Activated CD8-positive, alpha-beta memory T cell treated with anti-CD3 and anti-CD28 coated beads for 1 hour (primary cell): ENCODE data around the gene SSTR4.

Experiments
- DNase-seq, 2 donors: peaks; one replicate each; pipeline ENCODE4 v3.0.0-alpha.2; 2020; ENCODE audit warnings: low read depth in 1 of 2; ENCODE audit errors: extremely low read depth in 1 of 2

Gene SSTR4

GRCh38 chr20:23085436-23086055, 50.4 kb downstream of the SSTR4 start:
- DNase-seq: no peak

- no peak for DNase-seq
Observed at GRCh38 chr20:23086056-23086566, 51.0 kb downstream of the SSTR4 start, which contains the start of gene CD93. TSS of gene CD93 (minus strand) at chr20:23086324. CDS start at chr20:23086192, 132 bp downstream.

DNA sequence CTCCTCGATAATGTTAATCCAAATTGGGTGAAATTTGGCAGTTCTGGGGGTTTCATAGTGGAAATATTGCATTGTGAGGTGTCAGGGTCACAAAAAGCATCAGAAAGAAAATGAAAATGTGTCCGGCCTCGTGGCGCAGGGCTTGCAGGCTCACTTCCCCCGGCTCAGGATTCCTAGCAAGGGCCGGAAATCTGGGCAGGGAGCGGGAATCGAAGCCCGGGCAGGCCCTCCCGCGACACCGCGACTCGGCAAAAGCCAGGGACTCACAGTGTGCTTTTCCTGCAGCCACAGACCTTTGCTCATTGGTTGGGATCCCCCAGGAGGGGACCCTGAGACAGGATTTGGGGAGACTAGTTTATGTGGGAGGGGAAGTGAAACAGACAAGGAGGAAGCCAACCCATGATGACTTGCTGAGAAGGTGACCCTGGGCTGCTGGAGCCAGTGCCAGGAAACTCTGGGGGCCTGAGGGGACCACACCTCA, 51.9 kb downstream of the SSTR4 start:
- DNase-seq: no peak

DNA sequence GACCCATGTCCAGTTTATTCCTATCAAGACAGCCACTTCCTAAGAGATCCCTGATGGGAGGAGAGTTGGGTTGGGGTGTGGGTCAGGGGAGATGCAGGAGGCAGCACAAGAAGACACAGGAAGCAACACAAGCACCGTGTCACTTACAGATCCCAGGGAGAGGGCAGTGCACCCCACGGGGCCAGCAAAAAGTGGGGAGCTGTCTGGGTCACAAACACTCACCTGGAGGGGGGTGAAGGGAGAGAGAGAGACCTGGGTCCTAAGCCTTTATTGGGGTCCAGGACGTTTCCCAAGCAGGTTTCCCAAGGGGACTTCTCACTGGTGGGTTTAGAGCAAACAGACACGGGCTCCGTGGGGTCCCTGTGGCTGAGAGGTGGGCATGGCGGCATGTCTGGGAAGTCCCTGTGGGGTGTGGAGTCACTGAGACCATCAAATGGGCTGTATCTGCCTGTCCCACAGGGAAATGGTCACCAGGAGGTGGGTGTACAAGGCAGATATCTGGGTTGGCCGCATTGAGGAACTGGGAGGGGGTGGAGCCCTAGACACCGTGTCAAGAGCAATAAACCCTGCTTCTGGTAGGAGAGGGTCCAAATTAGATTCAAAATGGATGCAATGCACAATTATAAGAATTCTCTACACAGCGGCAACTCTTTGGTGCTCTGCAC, 52.6 kb downstream of the SSTR4 start:
- no peak for DNase-seq
